Keratinocyte (primary cell): ENCODE results near the gene TXNDC2.

Source experiments
- CTCF ChIP-seq, 3 experiments: IDR thresholded peaks in 1 of 3; conservative IDR thresholded peaks in 1 of 3; optimal IDR thresholded peaks in 1 of 3; 2 replicates in 2 of 3; 3 replicates in 1 of 3; pipeline versions ENCODE3 to v1.5.1; 2011; ENCODE audit warnings: low read length in 3 of 3, mild to moderate bottlenecking in 3 of 3, moderate library complexity in 2 of 3, control low read depth in 1 of 3, inconsistent platforms in 1 of 3; ENCODE audit not compliant: insufficient read depth in 2 of 3; ENCODE audit errors: extremely low read depth in 1 of 3
- EZH2 ChIP-seq: IDR thresholded peaks from one replicate; pipeline ENCODE4 v1.6.1; 2012; ENCODE audit warnings: inconsistent platforms, mild to moderate bottlenecking, low read length, moderate library complexity

GRCh38 chr18:9871244-9871746 is 14.5 kb upstream of the TXNDC2 start:
- TF ChIP-seq CTCF (optimal IDR thresholded peaks at IDR 0.05 in 1 of 3, IDR thresholded peaks at IDR 0.05 in 1 of 3, conservative IDR thresholded peaks at IDR 0.05 in 1 of 3; ENCODE audit: extremely low read depth in 1 of 3, insufficient read depth in 2 of 3, low read length in 3 of 3) (no peak), EZH2 (no peak)
